Ishikawa (cell line): Measurements from ENCODE around the gene TSPEAR.

ENCODE experiments used
- CEBPB ChIP-seq: IDR thresholded peaks from 2 replicates; pipeline ENCODE4 v1.6.1; 2012
- CREB1 ChIP-seq: IDR thresholded peaks from 2 replicates; pipeline ENCODE4 v1.6.1; 2012; ENCODE audit warnings: low read depth
- EGR1 ChIP-seq: IDR thresholded peaks from 2 replicates; pipeline ENCODE4 v1.6.1; 2012
- EP300 ChIP-seq: IDR thresholded peaks from 2 replicates; pipeline ENCODE4 v1.6.1; 2012; ENCODE audit warnings: borderline replicate concordance
- FOXM1 ChIP-seq: IDR thresholded peaks from 2 replicates; pipeline ENCODE4 v1.6.1; 2012; ENCODE audit warnings: low read depth, borderline replicate concordance
- NFIC ChIP-seq: IDR thresholded peaks from 2 replicates; pipeline ENCODE4 v1.6.1; 2012
- RAD21 ChIP-seq: IDR thresholded peaks from 2 replicates; pipeline ENCODE4 v1.6.1; 2012; ENCODE audit warnings: low read depth
- REST ChIP-seq: IDR thresholded peaks from 2 replicates; pipeline ENCODE4 v1.6.1; 2012; ENCODE audit warnings: low read depth, mild to moderate bottlenecking
- TAF1 ChIP-seq: IDR thresholded peaks from 2 replicates; pipeline ENCODE4 v1.6.1; 2012; ENCODE audit warnings: low read depth, mild to moderate bottlenecking
- TCF12 ChIP-seq: IDR thresholded peaks from 2 replicates; pipeline ENCODE4 v1.6.1; 2012; ENCODE audit warnings: low read depth
- TEAD4 ChIP-seq: IDR thresholded peaks from 2 replicates; pipeline ENCODE4 v1.6.1; 2012
- YY1 ChIP-seq: IDR thresholded peaks from 2 replicates; pipeline ENCODE4 v1.6.1; 2012; ENCODE audit warnings: low read depth
- ZBTB7A ChIP-seq: IDR thresholded peaks from 2 replicates; pipeline ENCODE4 v1.6.1; 2012; ENCODE audit warnings: low read depth
- TF ChIP-seq, protein P1 (sequence below): IDR thresholded peaks from 2 replicates; pipeline ENCODE4 v1.6.1; 2012
- TF ChIP-seq, protein P2 (sequence below): IDR thresholded peaks from 2 replicates; pipeline ENCODE4 v1.6.1; 2012

Gene TSPEAR

GRCh38 chr21:44625756-44626155 is 85.6 kb downstream of the TSPEAR start:
- TF ChIP-seq YY1 (no peak), FOXM1 (no peak), CREB1 (no peak), REST (no peak)

- TF ChIP-seq YY1 (no peak), TAF1 (no peak), ZBTB7A (no peak), RAD21 (no peak), FOXM1 (no peak), EP300 (no peak), REST (no peak), CREB1 (no peak), EGR1 (no peak), NFIC (no peak), CEBPB (no peak)
- TF ChIP-seq, protein P1, sequence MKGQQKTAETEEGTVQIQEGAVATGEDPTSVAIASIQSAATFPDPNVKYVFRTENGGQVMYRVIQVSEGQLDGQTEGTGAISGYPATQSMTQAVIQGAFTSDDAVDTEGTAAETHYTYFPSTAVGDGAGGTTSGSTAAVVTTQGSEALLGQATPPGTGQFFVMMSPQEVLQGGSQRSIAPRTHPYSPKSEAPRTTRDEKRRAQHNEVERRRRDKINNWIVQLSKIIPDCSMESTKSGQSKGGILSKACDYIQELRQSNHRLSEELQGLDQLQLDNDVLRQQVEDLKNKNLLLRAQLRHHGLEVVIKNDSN = no peak
- TF ChIP-seq, protein P2, sequence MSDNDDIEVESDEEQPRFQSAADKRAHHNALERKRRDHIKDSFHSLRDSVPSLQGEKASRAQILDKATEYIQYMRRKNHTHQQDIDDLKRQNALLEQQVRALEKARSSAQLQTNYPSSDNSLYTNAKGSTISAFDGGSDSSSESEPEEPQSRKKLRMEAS = no peak
Measured at GRCh38 chr21:44623575-44623974, 87.8 kb downstream of the TSPEAR start.

- TF ChIP-seq TAF1 (no peak), REST (no peak), TCF12 (no peak)
Measured at GRCh38 chr21:44619886-44620285, 91.5 kb downstream of the TSPEAR start.

- TF ChIP-seq, protein P2 = no peak
- TF ChIP-seq CREB1 (no peak), TCF12 (no peak), EP300 (no peak), NFIC (no peak), CEBPB (no peak), TEAD4 (no peak), REST (no peak), FOXM1 (no peak), RAD21 (no peak), ZBTB7A (no peak), YY1 (no peak), EGR1 (no peak), TAF1 (no peak)
- TF ChIP-seq, protein P1 = no peak
Measured at GRCh38 chr21:44618909-44619308, 92.5 kb downstream of the TSPEAR start.
